ENCODE results near the gene USH2A.
"Not testable (repeated sequence)": the region's sequence is repeated elsewhere in the genome, so short reads cannot be mapped to it uniquely, and the experiment has no call there.

USH2A gene

GRCh38 chr1:216186141-216186540 is 237.1 kb downstream of the USH2A start:
- no peak for DNase-seq

- DNase-seq: no peak
These were observed 239.0 kb downstream of the USH2A start for GRCh38 chr1:216184126-216184680.

- no peak for DNase-seq
These were observed 239.8 kb downstream of the USH2A start for GRCh38 chr1:216183454-216183853.

GRCh38 chr1:216183007-216183406 is 240.2 kb downstream of the USH2A start:
- no peak for DNase-seq

- no peak for DNase-seq
These were observed 241.7 kb downstream of the USH2A start for GRCh38 chr1:216181590-216181989.

GRCh38 chr1:216178281-216178680 is 245.0 kb downstream of the USH2A start:
- DNase-seq: no peak

GRCh38 chr1:216176970-216177369 is 246.3 kb downstream of the USH2A start:
- DNase-seq: no peak

GRCh38 chr1:216175714-216176113 is 247.5 kb downstream of the USH2A start:
- DNase-seq: no peak

GRCh38 chr1:216173376-216173995 is 249.8 kb downstream of the USH2A start:
- no peak for DNase-seq

- DNase-seq: no peak
These were observed 253.9 kb downstream of the USH2A start for GRCh38 chr1:216169351-216169750.

- no peak for DNase-seq
These were observed 254.7 kb downstream of the USH2A start for GRCh38 chr1:216168546-216168945.

- no peak for DNase-seq
These were observed 269.2 kb downstream of the USH2A start for GRCh38 chr1:216154063-216154462.

- DNase-seq: no peak
These were observed 270.1 kb downstream of the USH2A start for GRCh38 chr1:216153130-216153529.

GRCh38 chr1:216145451-216146018 is 277.7 kb downstream of the USH2A start:
- not testable (repeated sequence) for DNase-seq

- no peak for DNase-seq
These were observed 278.4 kb downstream of the USH2A start for GRCh38 chr1:216144661-216145450.

- no peak for DNase-seq
These were observed 280.3 kb downstream of the USH2A start for GRCh38 chr1:216142921-216143320.

- no peak for DNase-seq
These were observed 282.3 kb downstream of the USH2A start for GRCh38 chr1:216140730-216141524.

GRCh38 chr1:216124192-216124781 is 299.0 kb downstream of the USH2A start:
- no peak for DNase-seq

GRCh38 chr1:216123446-216124191 is 299.6 kb downstream of the USH2A start:
- DNase-seq: no peak

GRCh38 chr1:216119600-216119999 is 303.6 kb downstream of the USH2A start:
- no peak for DNase-seq

- no peak for DNase-seq
These were observed 309.1 kb downstream of the USH2A start for GRCh38 chr1:216114180-216114579.

- DNase-seq: no peak
These were observed 310.1 kb downstream of the USH2A start for GRCh38 chr1:216113181-216113580.
